Measurements from ENCODE around the gene SLC25A47.
A peak's percentile ranks its signal among the peaks of the same experiment; 100 is the strongest.

The SLC25A47 gene

GRCh38 chr14:100358396-100358795 is 35.3 kb downstream of the SLC25A47 start:
- Histone ChIP-seq H2BK15ac (replicated peaks; ENCODE audit: low read depth) (no peak overlapping the region), H3K4me3 (ENCODE audit: low read length) (no peak overlapping the region), H3K27ac (ENCODE audit: low read depth, low read length) (no peak overlapping the region), H3K4ac (ENCODE audit: low read depth, low read length) (no peak overlapping the region), H3K79me2 (ENCODE audit: control insufficient read depth, insufficient read depth, low read length) (no peaks in the 10 kb centered on the region), H2AK5ac (ENCODE audit: low read length) (no peak overlapping the region), H3K56ac (ENCODE audit: low read length) (no peak overlapping the region), H3K79me1 (ENCODE audit: low read length) (no peaks in the 10 kb centered on the region), H3K18ac (ENCODE audit: low read length) (no peak overlapping the region), H3K9ac (ENCODE audit: low read length) (no peak overlapping the region), H3K27me3 (ENCODE audit: insufficient read depth, low read length, poor library complexity) (no peaks in the 10 kb centered on the region), H4K8ac (ENCODE audit: low read depth, low read length) (no peak overlapping the region), H2BK120ac (ENCODE audit: low read depth, low read length) (no peak overlapping the region), H3K4me2 (ENCODE audit: low read length) (no peak overlapping the region), H3K23ac (ENCODE audit: low read length) (no peak overlapping the region), H2BK5ac (ENCODE audit: low read length) (no peak overlapping the region), H4K5ac (ENCODE audit: low read length) (no peak overlapping the region), H3K4me1 (ENCODE audit: control insufficient read depth, low read depth, low read length) (no peaks in the 10 kb centered on the region), H3K36me3 (ENCODE audit: control insufficient read depth, insufficient read depth, low read length) (peaks cover 17% of the 10 kb centered on the region)
- WGBS (ENCODE audit: extremely low coverage, insufficient coverage, low lambda C conversion rate), result no CpG with 5 or more reads among the region's 2 CpGs
- no peak for DNase-seq

GRCh38 chr14:100359111-100359510 is 36.0 kb downstream of the SLC25A47 start:
- Histone ChIP-seq H3K4me1 (ENCODE audit: control insufficient read depth, low read depth, low read length) (no peaks in the 10 kb centered on the region), H3K79me2 (ENCODE audit: control insufficient read depth, insufficient read depth, low read length) (no peaks in the 10 kb centered on the region), H2BK5ac (ENCODE audit: low read length) (no peak overlapping the region), H3K4ac (ENCODE audit: low read depth, low read length) (no peak overlapping the region), H3K27me3 (ENCODE audit: insufficient read depth, low read length, poor library complexity) (no peaks in the 10 kb centered on the region), H4K5ac (ENCODE audit: low read length) (no peak overlapping the region), H2BK120ac (ENCODE audit: low read depth, low read length) (no peak overlapping the region), H2AK5ac (ENCODE audit: low read length) (no peak overlapping the region), H3K27ac (ENCODE audit: low read depth, low read length) (no peak overlapping the region), H3K36me3 (ENCODE audit: control insufficient read depth, insufficient read depth, low read length) (peaks cover 12% of the 10 kb centered on the region), H3K23ac (ENCODE audit: low read length) (no peak overlapping the region), H4K8ac (ENCODE audit: low read depth, low read length) (no peak overlapping the region), H3K9ac (ENCODE audit: low read length) (no peak overlapping the region), H3K79me1 (ENCODE audit: low read length) (no peaks in the 10 kb centered on the region), H3K56ac (ENCODE audit: low read length) (no peak overlapping the region), H3K4me3 (ENCODE audit: low read length) (no peak overlapping the region), H3K18ac (ENCODE audit: low read length) (no peak overlapping the region), H3K4me2 (ENCODE audit: low read length) (no peak overlapping the region), H2BK15ac (replicated peaks; ENCODE audit: low read depth) (no peak overlapping the region)
- no CpG with 5 or more reads among the region's 2 CpGs for WGBS (ENCODE audit: extremely low coverage, insufficient coverage, low lambda C conversion rate)
- DNase-seq, result no peak

GRCh38 chr14:100359881-100360280 is 36.7 kb downstream of the SLC25A47 start:
- H4K8ac ChIP-seq (ENCODE audit: low read depth, low read length), result no peak overlapping the region
- H2BK15ac ChIP-seq (replicated peaks; ENCODE audit: low read depth), result no peak overlapping the region
- no peak overlapping the region for H2AK5ac ChIP-seq (ENCODE audit: low read length)
- peak; percentile 27 for DNase-seq
- no peak overlapping the region for H2BK5ac ChIP-seq (ENCODE audit: low read length)
- H3K9ac ChIP-seq (ENCODE audit: low read length), result no peak overlapping the region
- no peak overlapping the region for H3K4me2 ChIP-seq (ENCODE audit: low read length)
- H3K23ac ChIP-seq (ENCODE audit: low read length), result no peak overlapping the region
- no peak overlapping the region for H3K27ac ChIP-seq (ENCODE audit: low read depth, low read length)
- H3K4me3 ChIP-seq (ENCODE audit: low read length), result no peak overlapping the region
- H3K4me1 ChIP-seq (ENCODE audit: control insufficient read depth, low read depth, low read length), result no peaks in the 10 kb centered on the region
- H2BK120ac ChIP-seq (ENCODE audit: low read depth, low read length), result no peak overlapping the region
- H3K27me3 ChIP-seq (ENCODE audit: insufficient read depth, low read length, poor library complexity), result no peaks in the 10 kb centered on the region
- no peak overlapping the region for H4K5ac ChIP-seq (ENCODE audit: low read length)
- H3K18ac ChIP-seq (ENCODE audit: low read length), result no peak overlapping the region
- H3K79me1 ChIP-seq (ENCODE audit: low read length), result no peaks in the 10 kb centered on the region
- H3K4ac ChIP-seq (ENCODE audit: low read depth, low read length), result no peak overlapping the region
- H3K79me2 ChIP-seq (ENCODE audit: control insufficient read depth, insufficient read depth, low read length), result no peaks in the 10 kb centered on the region
- H3K36me3 ChIP-seq (ENCODE audit: control insufficient read depth, insufficient read depth, low read length), result peaks cover 10% of the 10 kb centered on the region
- no peak overlapping the region for H3K56ac ChIP-seq (ENCODE audit: low read length)
- no CpG with 5 or more reads among the region's 4 CpGs for WGBS (ENCODE audit: extremely low coverage, insufficient coverage, low lambda C conversion rate)

- Histone ChIP-seq H2BK120ac (ENCODE audit: low read depth, low read length) (no peak overlapping the region), H2BK15ac (replicated peaks; ENCODE audit: low read depth) (no peak overlapping the region), H3K4me1 (ENCODE audit: control insufficient read depth, low read depth, low read length) (no peaks in the 10 kb centered on the region), H3K36me3 (ENCODE audit: control insufficient read depth, insufficient read depth, low read length) (peaks cover 20% of the 10 kb centered on the region), H2AK5ac (ENCODE audit: low read length) (no peak overlapping the region), H3K27ac (ENCODE audit: low read depth, low read length) (no peak overlapping the region), H3K27me3 (ENCODE audit: insufficient read depth, low read length, poor library complexity) (no peaks in the 10 kb centered on the region), H3K56ac (ENCODE audit: low read length) (no peak overlapping the region), H4K8ac (ENCODE audit: low read depth, low read length) (no peak overlapping the region), H3K79me2 (ENCODE audit: control insufficient read depth, insufficient read depth, low read length) (peaks cover 2% of the 10 kb centered on the region), H4K5ac (ENCODE audit: low read length) (no peak overlapping the region), H2BK5ac (ENCODE audit: low read length) (no peak overlapping the region), H3K4me3 (ENCODE audit: low read length) (no peak overlapping the region), H3K18ac (ENCODE audit: low read length) (no peak overlapping the region), H3K23ac (ENCODE audit: low read length) (no peak overlapping the region), H3K4ac (ENCODE audit: low read depth, low read length) (no peak overlapping the region), H3K4me2 (ENCODE audit: low read length) (no peak overlapping the region), H3K9ac (ENCODE audit: low read length) (no peak overlapping the region), H3K79me1 (ENCODE audit: low read length) (peaks cover 5% of the 10 kb centered on the region)
- no CpG with 5 or more reads among the region's 5 CpGs for WGBS (ENCODE audit: extremely low coverage, insufficient coverage, low lambda C conversion rate)
- DNase-seq, result no peak
Observed at GRCh38 chr14:100361626-100362025, 38.5 kb downstream of the SLC25A47 start.

- Histone ChIP-seq H3K4ac (ENCODE audit: low read depth, low read length) (no peak overlapping the region), H2BK15ac (replicated peaks; ENCODE audit: low read depth) (no peak overlapping the region), H3K27ac (ENCODE audit: low read depth, low read length) (no peak overlapping the region), H3K79me1 (ENCODE audit: low read length) (peaks cover 5% of the 10 kb centered on the region), H2BK5ac (ENCODE audit: low read length) (no peak overlapping the region), H3K9ac (ENCODE audit: low read length) (no peak overlapping the region), H3K18ac (ENCODE audit: low read length) (no peak overlapping the region), H4K8ac (ENCODE audit: low read depth, low read length) (no peak overlapping the region), H2BK120ac (ENCODE audit: low read depth, low read length) (no peak overlapping the region), H3K36me3 (ENCODE audit: control insufficient read depth, insufficient read depth, low read length) (peaks cover 20% of the 10 kb centered on the region), H4K5ac (ENCODE audit: low read length) (no peak overlapping the region), H2AK5ac (ENCODE audit: low read length) (no peak overlapping the region), H3K27me3 (ENCODE audit: insufficient read depth, low read length, poor library complexity) (no peaks in the 10 kb centered on the region), H3K56ac (ENCODE audit: low read length) (no peak overlapping the region), H3K4me3 (ENCODE audit: low read length) (no peak overlapping the region), H3K79me2 (ENCODE audit: control insufficient read depth, insufficient read depth, low read length) (peaks cover 2% of the 10 kb centered on the region), H3K4me1 (ENCODE audit: control insufficient read depth, low read depth, low read length) (no peaks in the 10 kb centered on the region), H3K4me2 (ENCODE audit: low read length) (no peak overlapping the region), H3K23ac (ENCODE audit: low read length) (no peak overlapping the region)
- DNase-seq, result no peak
- WGBS (ENCODE audit: extremely low coverage, insufficient coverage, low lambda C conversion rate), result no CpG with 5 or more reads among the region's 1 CpG
Observed at GRCh38 chr14:100362311-100362927, 39.3 kb downstream of the SLC25A47 start.

- Histone ChIP-seq H3K4me1 (ENCODE audit: control insufficient read depth, low read depth, low read length) (no peaks in the 10 kb centered on the region), H3K27ac (ENCODE audit: low read depth, low read length) (no peak overlapping the region), H3K79me1 (ENCODE audit: low read length) (peaks cover 5% of the 10 kb centered on the region), H3K27me3 (ENCODE audit: insufficient read depth, low read length, poor library complexity) (no peaks in the 10 kb centered on the region), H2BK120ac (ENCODE audit: low read depth, low read length) (no peak overlapping the region), H4K8ac (ENCODE audit: low read depth, low read length) (no peak overlapping the region), H3K36me3 (ENCODE audit: control insufficient read depth, insufficient read depth, low read length) (peaks cover 20% of the 10 kb centered on the region), H2BK15ac (replicated peaks; ENCODE audit: low read depth) (no peak overlapping the region), H2BK5ac (ENCODE audit: low read length) (no peak overlapping the region), H3K18ac (ENCODE audit: low read length) (no peak overlapping the region), H3K4me2 (ENCODE audit: low read length) (no peak overlapping the region), H3K4ac (ENCODE audit: low read depth, low read length) (no peak overlapping the region), H3K79me2 (ENCODE audit: control insufficient read depth, insufficient read depth, low read length) (peaks cover 2% of the 10 kb centered on the region), H3K23ac (ENCODE audit: low read length) (no peak overlapping the region), H4K5ac (ENCODE audit: low read length) (no peak overlapping the region), H3K4me3 (ENCODE audit: low read length) (no peak overlapping the region), H3K9ac (ENCODE audit: low read length) (no peak overlapping the region), H2AK5ac (ENCODE audit: low read length) (no peak overlapping the region), H3K56ac (ENCODE audit: low read length) (no peak overlapping the region)
- no CpG with 5 or more reads among the region's 2 CpGs for WGBS (ENCODE audit: extremely low coverage, insufficient coverage, low lambda C conversion rate)
- DNase-seq, result no peak
Observed at GRCh38 chr14:100363053-100363452, 39.9 kb downstream of the SLC25A47 start.

Measured in mesendoderm (in vitro differentiated cells).